ENCODE data around the gene MICAL3.

DNA sequence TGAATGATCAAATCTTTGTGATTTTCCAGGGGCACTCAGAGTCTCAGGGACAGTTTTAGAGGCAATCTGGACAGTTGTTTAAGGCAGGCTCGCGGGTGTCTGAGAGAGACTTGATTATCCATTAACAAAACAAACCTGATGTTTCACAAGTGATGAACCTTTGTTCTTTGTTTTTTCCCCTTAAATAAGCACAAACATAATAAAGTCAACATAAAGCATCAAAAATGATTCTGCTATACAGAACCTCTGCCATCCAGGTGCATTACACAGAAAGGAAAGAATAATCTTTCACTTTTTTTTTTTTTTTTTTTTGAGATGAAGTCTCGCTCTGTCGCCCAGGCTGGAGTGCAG, 263.2 kb downstream of the MICAL3 start:
- no peak for TF ChIP-seq POLR2A (IDR thresholded peaks at IDR 0.05)
- TF ChIP-seq, protein P1, sequence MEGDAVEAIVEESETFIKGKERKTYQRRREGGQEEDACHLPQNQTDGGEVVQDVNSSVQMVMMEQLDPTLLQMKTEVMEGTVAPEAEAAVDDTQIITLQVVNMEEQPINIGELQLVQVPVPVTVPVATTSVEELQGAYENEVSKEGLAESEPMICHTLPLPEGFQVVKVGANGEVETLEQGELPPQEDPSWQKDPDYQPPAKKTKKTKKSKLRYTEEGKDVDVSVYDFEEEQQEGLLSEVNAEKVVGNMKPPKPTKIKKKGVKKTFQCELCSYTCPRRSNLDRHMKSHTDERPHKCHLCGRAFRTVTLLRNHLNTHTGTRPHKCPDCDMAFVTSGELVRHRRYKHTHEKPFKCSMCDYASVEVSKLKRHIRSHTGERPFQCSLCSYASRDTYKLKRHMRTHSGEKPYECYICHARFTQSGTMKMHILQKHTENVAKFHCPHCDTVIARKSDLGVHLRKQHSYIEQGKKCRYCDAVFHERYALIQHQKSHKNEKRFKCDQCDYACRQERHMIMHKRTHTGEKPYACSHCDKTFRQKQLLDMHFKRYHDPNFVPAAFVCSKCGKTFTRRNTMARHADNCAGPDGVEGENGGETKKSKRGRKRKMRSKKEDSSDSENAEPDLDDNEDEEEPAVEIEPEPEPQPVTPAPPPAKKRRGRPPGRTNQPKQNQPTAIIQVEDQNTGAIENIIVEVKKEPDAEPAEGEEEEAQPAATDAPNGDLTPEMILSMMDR (IDR thresholded peaks at IDR 0.05) = no peak

All from tibial nerve (tissue), 3 donors.